Pancreas (tissue), 10 donors: ENCODE results near the gene SLC25A19. TPM values are rescaled to one million over a fixed set of nuclear protein-coding genes. Genes with fewer than 3 reads are reported as not detected.
A peak's percentile ranks its signal among the peaks of the same experiment; 100 is the strongest.

ENCODE experiments used
- ATAC-seq, 4 donors: fragments of 200-7000 bp; cut with Tn5 transposase; one replicate each; pipeline versions ENCODE4 v1.8.0 to v1.9.1; 2020; ENCODE audit warnings: mild to moderate bottlenecking in 4 of 4, moderate library complexity in 4 of 4
- DNase-seq, 6 donors: peaks; one replicate each; pipeline ENCODE4 v3.0.0-alpha.2; 2020
- FAIRE-seq: peaks from 2 replicates; lab custom pipeline; 2012; peaks lifted over from hg19 to GRCh38; lab: Jason Lieb, UNC
- H3K27ac ChIP-seq, 4 donors: fragments of 200-600 bp; sonication (generic); 1 replicate in 3 of 4; 2 replicates in 1 of 4; pipeline versions ENCODE4 v1.5.0 to v1.8.0; 2020
- H3K27me3 ChIP-seq, 4 donors: fragments of 200-600 bp; one replicate each; pipeline ENCODE4 v1.8.0; 2021
- H3K36me3 ChIP-seq, 3 donors: fragments of 200-600 bp; sonication (generic) in 1 of 3; one replicate each; pipeline versions ENCODE4 v1.5.0 to v1.8.0; 2020 to 2021
- H3K4me1 ChIP-seq, 3 donors: fragments of 200-600 bp; one replicate each; pipeline ENCODE4 v1.8.0; 2021
- H3K4me3 ChIP-seq, 4 donors: fragments of 200-600 bp; sonication (generic) in 2 of 4; one replicate each; pipeline versions ENCODE4 v1.5.0 to v1.8.0; 2020 to 2021
- H3K9me3 ChIP-seq, 4 donors: fragments of 200-600 bp; one replicate each; pipeline ENCODE4 v1.8.0; 2021
- WGBS, 2 donors: extraction: QIAGEN DNeasy Blood & Tissue Kit; methylation state at CpG; one replicate each; pipeline ENCODE4 v1.1.7; 2013; 5-methylcytosine and 5-hydroxymethylcytosine counted together
- intact Hi-C, 3 donors: fragments of 100-400 bp; cut with DNase I; formaldehyde crosslinking; loops; one replicate each; pipeline versions ENCODE4 v1.11.1 to v1.14.2; 2022
- polyA plus RNA-seq, 2 donors: library from polyadenylated mRNA; stranded (reverse); fragments of 200-250 nt; gene quantifications; one replicate each; pipeline ENCODE4 v1.2.3, GENCODE V29; 2013
- total RNA-seq, 6 donors: library from RNA; stranded (reverse); fragmentation: NEBNext Ultra II Directional in 4 of 6; extraction: Animal tissue kit (Norgen Biotek cat#: 25700) in 4 of 6; gene quantifications; one replicate each; pipeline versions ENCODE4 v1.2.1 to v1.2.4, GENCODE V29; 2021 to 2023
- TF ChIP-seq, protein P1 (sequence below), 4 donors: fragments of 200-600 bp; sonication (generic) in 3 of 4; IDR thresholded peaks; one replicate each; pipeline versions ENCODE4 v1.5.0 to v1.8.0; 2021; ENCODE audit warnings: antibody characterized with exemption in 4 of 4
- donor health status: healthy with polysubstance abuse.
- donor health status: DM: no; HTN: no; CAD: no; lungs with moderate emphysema.
- donor health status: DM: no; HTN: no; CAD: no.
- donor health status: control.
- donor health status: control.
- donor health status: Bipolar disorder and iron deficiency.
- donor health status: DM: yes; HTN: yes; CAD: no.
- donor health status: DM: no; HTN: no; CAD: no.
- donor health status: DM: no; HTN: no; CAD: no.
- donor health status: DM: yes; HTN: yes; CAD: no.

SLC25A19 gene
- total and polyA plus RNA-seq, 8 donors: 4.4 to 10.8 (median 7.6) TPM

DNA sequence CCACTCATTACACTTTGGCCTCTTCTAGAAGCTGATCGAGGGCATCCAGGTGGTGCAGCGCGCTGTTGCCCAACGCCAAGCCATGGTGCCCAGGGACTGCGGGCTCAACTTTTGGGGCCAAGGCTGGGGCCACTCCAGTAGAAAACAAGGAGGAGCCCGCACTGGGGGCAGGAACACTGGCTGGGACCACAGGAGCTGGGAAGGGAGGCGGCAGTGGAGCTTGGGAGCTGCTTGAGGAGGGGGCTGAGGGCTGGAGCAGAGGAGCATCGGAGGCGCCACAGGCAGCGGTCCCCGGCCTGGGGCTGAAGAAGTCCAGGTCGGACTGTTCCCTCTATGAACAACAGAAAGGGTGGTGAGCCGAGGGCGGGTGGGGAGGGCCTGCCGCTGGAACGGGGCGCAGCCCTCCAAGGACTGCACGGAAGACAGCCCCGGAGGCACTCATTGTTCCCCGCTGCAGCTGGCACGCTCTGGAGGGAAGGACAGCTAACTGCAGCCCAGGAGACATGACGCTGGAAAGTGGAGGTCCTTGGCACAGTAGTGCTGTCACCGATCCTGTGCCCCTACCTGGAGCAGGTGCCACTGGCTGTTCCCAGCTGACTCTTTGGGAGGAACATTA, 49.3 kb downstream of the SLC25A19 start:
- intact Hi-C loops: no loop called here
- TF ChIP-seq, protein P1, sequence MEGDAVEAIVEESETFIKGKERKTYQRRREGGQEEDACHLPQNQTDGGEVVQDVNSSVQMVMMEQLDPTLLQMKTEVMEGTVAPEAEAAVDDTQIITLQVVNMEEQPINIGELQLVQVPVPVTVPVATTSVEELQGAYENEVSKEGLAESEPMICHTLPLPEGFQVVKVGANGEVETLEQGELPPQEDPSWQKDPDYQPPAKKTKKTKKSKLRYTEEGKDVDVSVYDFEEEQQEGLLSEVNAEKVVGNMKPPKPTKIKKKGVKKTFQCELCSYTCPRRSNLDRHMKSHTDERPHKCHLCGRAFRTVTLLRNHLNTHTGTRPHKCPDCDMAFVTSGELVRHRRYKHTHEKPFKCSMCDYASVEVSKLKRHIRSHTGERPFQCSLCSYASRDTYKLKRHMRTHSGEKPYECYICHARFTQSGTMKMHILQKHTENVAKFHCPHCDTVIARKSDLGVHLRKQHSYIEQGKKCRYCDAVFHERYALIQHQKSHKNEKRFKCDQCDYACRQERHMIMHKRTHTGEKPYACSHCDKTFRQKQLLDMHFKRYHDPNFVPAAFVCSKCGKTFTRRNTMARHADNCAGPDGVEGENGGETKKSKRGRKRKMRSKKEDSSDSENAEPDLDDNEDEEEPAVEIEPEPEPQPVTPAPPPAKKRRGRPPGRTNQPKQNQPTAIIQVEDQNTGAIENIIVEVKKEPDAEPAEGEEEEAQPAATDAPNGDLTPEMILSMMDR (IDR thresholded peaks at IDR 0.05): no peak
- Histone ChIP-seq H3K27me3 (no peaks in the 10 kb centered on the region), H3K4me3 (no peak overlapping the region), H3K4me1 (no peaks in the 10 kb centered on the region), H3K9me3 (no peaks in the 10 kb centered on the region), H3K27ac (no peak overlapping the region), H3K36me3 (peaks cover 5 to 71% (median 36%) of the 10 kb centered on the region in 3 donors)
- DNase-seq: no peak
- no peak for FAIRE-seq
- 93 to 94% methylated on average over 23 of the region's 23 CpGs for WGBS, 2 donors
- ATAC-seq: no peak

- intact Hi-C loops: no loop called here
- no peak overlapping the region for H3K27ac ChIP-seq
- no peak for DNase-seq
- no peak for FAIRE-seq
- H3K4me3 ChIP-seq: no peak overlapping the region
- H3K27me3 ChIP-seq: no peaks in the 10 kb centered on the region
- H3K36me3 ChIP-seq: peaks cover 5 to 71% (median 43%) of the 10 kb centered on the region in 3 donors
- H3K4me1 ChIP-seq: no peaks in the 10 kb centered on the region
- TF ChIP-seq, protein P1 (IDR thresholded peaks at IDR 0.05): no peak
- WGBS, 2 donors: 86 to 89% methylated on average over 11 to 12 of the region's 12 CpGs
- no peaks in the 10 kb centered on the region for H3K9me3 ChIP-seq
- peak in 1 of 4 donors; percentile 7 for ATAC-seq
Measured at GRCh38 chr17:75239214-75239613, 50.0 kb downstream of the SLC25A19 start.

DNA sequence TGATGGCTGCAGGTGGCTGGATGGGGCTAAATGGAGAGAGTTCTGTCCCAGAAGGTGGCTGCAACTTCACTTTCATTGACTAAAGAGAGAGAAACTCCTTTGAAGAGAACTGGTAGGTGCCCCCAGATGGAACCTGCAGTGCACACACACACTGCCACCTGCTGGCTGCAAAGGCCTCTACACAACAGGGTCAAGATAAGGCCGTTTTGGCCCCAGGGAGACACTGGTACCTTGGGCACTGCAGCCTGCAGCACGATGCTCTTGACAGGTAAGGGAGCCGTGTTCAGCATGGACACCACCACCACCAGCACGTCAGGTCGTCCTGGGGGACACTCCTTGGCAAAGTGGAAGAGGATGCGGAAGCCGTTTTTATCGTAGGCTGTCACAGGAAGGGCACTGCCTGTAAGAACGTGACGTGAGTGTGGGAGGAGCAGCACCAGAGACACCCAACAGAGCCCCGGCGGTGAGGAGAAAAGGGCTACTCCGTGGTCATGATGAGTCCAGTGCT, 50.5 kb downstream of the SLC25A19 start:
- Histone ChIP-seq H3K9me3 (no peaks in the 10 kb centered on the region), H3K27me3 (no peaks in the 10 kb centered on the region), H3K4me3 (no peak overlapping the region), H3K4me1 (no peaks in the 10 kb centered on the region), H3K36me3 (peaks cover 5 to 68% (median 43%) of the 10 kb centered on the region in 3 donors), H3K27ac (no peak overlapping the region)
- ATAC-seq: peak; percentile 70 to 84 (median 80)
- 53 to 57% methylated on average over 13 of the region's 13 CpGs for WGBS, 2 donors
- no peak for FAIRE-seq
- intact Hi-C loops: no loop called here
- peak in 4 of 6 donors; percentile 38 to 74 (median 58) for DNase-seq
- TF ChIP-seq, protein P1 (IDR thresholded peaks at IDR 0.05): peak; percentile 43 to 79 (median 64)

DNA sequence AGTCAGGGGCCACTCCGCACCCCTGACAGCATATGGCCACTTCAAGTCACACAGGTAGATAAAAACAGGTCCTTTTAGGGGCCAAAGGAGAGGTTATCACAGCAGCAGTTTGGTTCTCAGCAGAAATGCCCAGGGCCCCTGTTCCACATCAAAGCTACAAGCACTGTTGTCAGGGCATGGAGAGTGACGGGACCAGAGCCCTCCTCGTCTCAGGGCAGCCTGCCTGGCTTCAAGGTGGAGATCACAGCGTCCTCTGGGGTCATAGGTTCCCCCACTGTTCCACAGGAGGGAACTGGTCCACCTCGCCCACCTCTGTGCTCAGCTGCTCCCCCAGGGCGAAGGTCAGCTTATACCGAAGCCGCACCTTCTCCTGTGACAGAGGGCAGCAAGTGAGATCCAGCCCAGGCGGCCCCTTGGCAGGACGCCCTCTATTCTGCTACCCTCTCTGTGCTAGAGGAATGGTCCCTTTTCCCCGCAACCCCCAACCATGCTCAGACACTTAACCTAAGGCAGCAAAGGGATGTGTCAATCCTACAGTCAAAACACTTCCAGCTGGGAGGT, 51.1 kb downstream of the SLC25A19 start:
- H3K36me3 ChIP-seq: peaks cover 5 to 63% (median 43%) of the 10 kb centered on the region in 3 donors
- ATAC-seq: peak in 1 of 4 donors; percentile 5

More for the DNA sequence above, 51.1 kb downstream of the SLC25A19 start:
- Histone ChIP-seq H3K9me3 (no peaks in the 10 kb centered on the region), H3K27me3 (no peaks in the 10 kb centered on the region), H3K27ac (no peak overlapping the region), H3K4me3 (no peak overlapping the region), H3K4me1 (no peaks in the 10 kb centered on the region)
- TF ChIP-seq, protein P1 (IDR thresholded peaks at IDR 0.05): no peak
- intact Hi-C loops: no loop called here
- DNase-seq: no peak
- no peak for FAIRE-seq
- WGBS, 2 donors: 75 to 78% methylated on average over 11 of the region's 11 CpGs
